Erythroblast (primary cell): ENCODE results near the gene TEPSIN.

Experiments used
- GATA1 ChIP-seq: IDR thresholded peaks from 2 replicates; pipeline ENCODE4 v1.6.1; 2011; ENCODE audit warnings: low read depth, mild to moderate bottlenecking, control low read depth, low read length, moderate library complexity
- POLR2A ChIP-seq: IDR thresholded peaks from 2 replicates; pipeline ENCODE4 v1.6.1; 2011; ENCODE audit warnings: mild to moderate bottlenecking, low read length

DNA sequence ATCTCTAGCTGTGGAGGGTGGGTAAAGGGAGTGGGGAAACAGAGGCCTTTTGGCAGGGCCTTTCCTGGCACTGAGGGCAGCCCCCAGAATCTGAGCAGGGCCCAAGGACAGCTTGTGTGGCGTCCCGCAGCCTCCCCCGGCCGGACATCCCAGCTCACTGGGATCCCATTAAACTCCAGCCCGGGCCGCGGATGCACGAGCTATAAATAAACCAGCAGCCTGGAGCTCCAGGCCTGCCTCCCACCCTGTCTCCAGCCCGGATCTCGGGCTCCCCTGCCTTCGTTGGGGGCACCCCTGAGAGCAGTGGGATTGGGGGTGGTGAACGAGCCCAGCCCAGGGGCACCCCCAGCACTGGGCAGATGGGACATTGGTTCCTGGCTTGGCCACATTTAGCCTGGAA is 59.0 kb downstream of the TEPSIN start:
- TF ChIP-seq POLR2A (no peak), GATA1 (no peak)
